HS-27A (cell line): ENCODE results near the gene DCLRE1B.

Source experiments
- DNase-seq: peaks from one replicate; pipeline ENCODE4 v3.0.0-alpha.2; 2012; ENCODE audit warnings: low read depth, missing footprints

DCLRE1B gene

GRCh38 chr1:113887402-113888175 lies 17.5 kb upstream of the DCLRE1B start, which contains the start of gene BCL2L15:
Gene BCL2L15, minus strand, starts transcription at chr1:113887581. Its CDS starts 206 bp downstream, at chr1:113887375.
- no peak for DNase-seq

GRCh38 chr1:113890816-113891215 lies 14.3 kb upstream of the DCLRE1B start:
- no peak for DNase-seq

- no peak for DNase-seq
Measured at GRCh38 chr1:113891631-113892220, 13.4 kb upstream of the DCLRE1B start.

- no peak for DNase-seq
Measured at GRCh38 chr1:113893267-113893666, 11.9 kb upstream of the DCLRE1B start.

GRCh38 chr1:113895098-113895497 lies 10.0 kb upstream of the DCLRE1B start:
- no peak for DNase-seq

- DNase-seq = no peak
Measured at GRCh38 chr1:113895961-113896360, 9.2 kb upstream of the DCLRE1B start.

- DNase-seq = no peak
Measured at GRCh38 chr1:113898241-113898814, 6.8 kb upstream of the DCLRE1B start.

GRCh38 chr1:113899111-113899510 lies 6.0 kb upstream of the DCLRE1B start:
- no peak for DNase-seq

- no peak for DNase-seq
Measured at GRCh38 chr1:113901191-113901590, 3.9 kb upstream of the DCLRE1B start.

GRCh38 chr1:113903501-113904292 lies 1.4 kb upstream of the DCLRE1B start:
- DNase-seq = peak; percentile 20

GRCh38 chr1:113904293-113904673 lies 843 bp upstream of the DCLRE1B start:
- DNase-seq = no peak

GRCh38 chr1:113905435-113905861 lies 322 bp downstream of the DCLRE1B start:
- DNase-seq = no peak

- peak; percentile 79 for DNase-seq
Measured at GRCh38 chr1:113912594-113913311, 7.6 kb downstream of the DCLRE1B start.

GRCh38 chr1:113913312-113913668 lies 8.2 kb downstream of the DCLRE1B start:
- DNase-seq = no peak

GRCh38 chr1:113913887-113914664 lies 8.9 kb downstream of the DCLRE1B start:
- no peak for DNase-seq

- DNase-seq = no peak
Measured at GRCh38 chr1:113916974-113917373, 11.8 kb downstream of the DCLRE1B start.

GRCh38 chr1:113917400-113918082 lies 12.4 kb downstream of the DCLRE1B start:
- no peak for DNase-seq

- no peak for DNase-seq
Measured at GRCh38 chr1:113918243-113918642, 13.1 kb downstream of the DCLRE1B start.

- no peak for DNase-seq
Measured at GRCh38 chr1:113922957-113923356, 17.8 kb downstream of the DCLRE1B start.

GRCh38 chr1:113924473-113924872 lies 19.3 kb downstream of the DCLRE1B start:
- DNase-seq = no peak
